Neuronal stem cell (in vitro differentiated cells): ENCODE results near the gene TRMT1.
A peak's percentile ranks its signal among the peaks of the same experiment; 100 is the strongest.

Source experiments
- DNase-seq: peaks from one replicate; pipeline ENCODE4 v3.0.0-alpha.2; 2013; ENCODE audit warnings: low spot score
- H2AFZ ChIP-seq: one replicate; pipeline ENCODE4 v1.6.1; 2013; ENCODE audit warnings: mild to moderate bottlenecking, low read length, inconsistent platforms
- H2AK5ac ChIP-seq: 2 replicates; pipeline ENCODE4 v1.6.1; 2013; ENCODE audit warnings: low read depth, mild to moderate bottlenecking, inconsistent platforms, low read length, moderate library complexity, mixed read lengths
- H2BK120ac ChIP-seq: 2 replicates; pipeline ENCODE4 v1.6.1; 2013; ENCODE audit warnings: low read depth, mild to moderate bottlenecking, inconsistent platforms, low read length, moderate library complexity, mixed read lengths
- H2BK12ac ChIP-seq: one replicate; pipeline ENCODE4 v1.6.1; 2013; ENCODE audit warnings: low read length, inconsistent platforms
- H2BK15ac ChIP-seq: 2 replicates; pipeline ENCODE4 v1.6.1; 2013; ENCODE audit warnings: mild to moderate bottlenecking, low read length, inconsistent platforms, mixed read lengths
- H2BK5ac ChIP-seq: one replicate; pipeline ENCODE4 v1.6.1; 2013; ENCODE audit warnings: inconsistent platforms, mild to moderate bottlenecking, low read length, moderate library complexity
- H3K14ac ChIP-seq: one replicate; pipeline ENCODE4 v1.6.1; 2013; ENCODE audit warnings: low read length, inconsistent platforms
- H3K18ac ChIP-seq: 2 replicates; pipeline ENCODE4 v1.6.1; 2013; ENCODE audit warnings: low read length, inconsistent platforms
- H3K23ac ChIP-seq: 2 replicates; pipeline ENCODE4 v1.6.1; 2013; ENCODE audit warnings: low read depth, mild to moderate bottlenecking, mixed read lengths, low read length, inconsistent platforms; ENCODE audit not compliant: poor library complexity
- H3K27ac ChIP-seq: replicated peaks from 3 replicates; pipeline ENCODE4 v1.5.1; 2013; ENCODE audit warnings: low read length, inconsistent platforms
- H3K27me3 ChIP-seq, 3 experiments: 2 replicates each; pipeline ENCODE4 v1.6.1; 2013; ENCODE audit warnings: low read length in 3 of 3, mild to moderate bottlenecking in 2 of 3, inconsistent platforms in 1 of 3, low read depth in 1 of 3, mixed read lengths in 1 of 3, moderate library complexity in 1 of 3; ENCODE audit not compliant: control insufficient read depth in 3 of 3, insufficient read depth in 3 of 3
- H3K36me3 ChIP-seq, 2 donors: replicated peaks in 1 of 2; 2 replicates each; pipeline ENCODE4 v1.6.1; 2013; ENCODE audit warnings: low read length in 2 of 2; ENCODE audit not compliant: control insufficient read depth in 2 of 2, insufficient read depth in 2 of 2
- H3K4ac ChIP-seq: 2 replicates; pipeline ENCODE4 v1.6.1; 2013; ENCODE audit warnings: inconsistent platforms, mild to moderate bottlenecking, low read length, moderate library complexity
- H3K4me1 ChIP-seq, 2 donors: 1 replicate in 1 of 2; 2 replicates in 1 of 2; pipeline ENCODE4 v1.6.1; 2013; ENCODE audit warnings: low read length in 2 of 2, low read depth in 1 of 2; ENCODE audit not compliant: control insufficient read depth in 2 of 2, insufficient read depth in 1 of 2
- H3K4me2 ChIP-seq: one replicate; pipeline ENCODE4 v1.6.1; 2013; ENCODE audit warnings: mild to moderate bottlenecking, low read length, inconsistent platforms; ENCODE audit not compliant: insufficient read depth, poor library complexity, severe bottlenecking
- H3K4me3 ChIP-seq, 2 donors: 2 replicates each; pipeline ENCODE4 v1.5.1; 2013; ENCODE audit warnings: low read length in 2 of 2, mild to moderate bottlenecking in 2 of 2, inconsistent platforms in 1 of 2, moderate library complexity in 1 of 2
- H3K79me1 ChIP-seq: one replicate; pipeline ENCODE4 v1.6.1; 2013; ENCODE audit warnings: low read depth, mild to moderate bottlenecking, inconsistent platforms, low read length, moderate library complexity
- H3K9ac ChIP-seq: one replicate; pipeline ENCODE4 v1.6.1; 2013; ENCODE audit warnings: mild to moderate bottlenecking, low read depth, low read length, inconsistent platforms; ENCODE audit not compliant: poor library complexity
- H3K9me3 ChIP-seq, 2 donors: replicated peaks in 1 of 2; 2 replicates each; pipeline versions ENCODE3 to v1.6.1; 2013; ENCODE audit warnings: low read length in 2 of 2, mild to moderate bottlenecking in 2 of 2, inconsistent platforms in 1 of 2, low read depth in 1 of 2, mixed read lengths in 1 of 2, moderate library complexity in 1 of 2; ENCODE audit not compliant: control insufficient read depth in 2 of 2, insufficient read depth in 1 of 2
- H4K8ac ChIP-seq: one replicate; pipeline ENCODE4 v1.6.1; 2013; ENCODE audit warnings: low read depth, mild to moderate bottlenecking, inconsistent platforms, low read length, moderate library complexity
- H4K91ac ChIP-seq: one replicate; pipeline ENCODE4 v1.6.1; 2013; ENCODE audit warnings: low read length, low read depth, mild to moderate bottlenecking, inconsistent platforms; ENCODE audit not compliant: poor library complexity
- WGBS, 2 donors: extraction: QIAGEN DNeasy Blood & Tissue Kit; methylation state at CpG; one replicate each; pipeline ENCODE4 v1.1.7; 2013; ENCODE audit warnings: missing lambda C conversion rate in 2 of 2, mixed read lengths in 1 of 2; ENCODE audit not compliant: insufficient read length in 2 of 2, insufficient replicate concordance in 1 of 2; ENCODE audit errors: extremely low coverage in 2 of 2; 5-methylcytosine and 5-hydroxymethylcytosine counted together

TRMT1 gene

GRCh38 chr19:13119627-13120026 is 3.1 kb upstream of the TRMT1 start:
- Histone ChIP-seq H3K4me2 (peak overlapping the region; percentile 62), H2BK120ac (no peak overlapping the region), H3K4ac (no peak overlapping the region), H4K8ac (no peak overlapping the region), H2AFZ (no peak overlapping the region), H3K23ac (no peak overlapping the region), H3K14ac (no peak overlapping the region), H2BK15ac (no peak overlapping the region), H3K27ac (no peak overlapping the region), H2AK5ac (no peak overlapping the region), H3K4me3 (peak overlapping the region; percentile 80 to 96), H3K36me3 (peaks cover 24 to 52% of the 10 kb centered on the region in 2 donors), H3K79me1 (peaks cover 28% of the 10 kb centered on the region), H3K4me1 (peaks cover 16 to 21% of the 10 kb centered on the region in 2 donors), H3K9ac (no peak overlapping the region), H3K27me3 (no peaks in the 10 kb centered on the region), H2BK12ac (no peak overlapping the region), H3K18ac (no peak overlapping the region), H3K9me3 (no peaks in the 10 kb centered on the region), H4K91ac (no peak overlapping the region), H2BK5ac (no peak overlapping the region)
- no CpG with 5 or more reads among the region's 8 CpGs for WGBS, 2 donors
- no peak for DNase-seq

GRCh38 chr19:13118424-13119193 is 2.1 kb upstream of the TRMT1 start:
- Histone ChIP-seq H3K79me1 (peaks cover 26% of the 10 kb centered on the region), H4K8ac (no peak overlapping the region), H4K91ac (peak overlapping the region; percentile 100), H2BK120ac (peak overlapping the region; percentile 96), H2BK15ac (peak overlapping the region; percentile 93), H3K18ac (peak overlapping the region; percentile 100), H2BK5ac (peak overlapping the region; percentile 98), H3K4ac (peak overlapping the region; percentile 90), H3K4me3 (peak overlapping the region; percentile 96 to 99), H3K4me2 (peak overlapping the region; percentile 62), H3K9me3 (no peaks in the 10 kb centered on the region), H3K4me1 (peaks cover 16 to 21% of the 10 kb centered on the region in 2 donors), H3K36me3 (peaks cover 22 to 48% of the 10 kb centered on the region in 2 donors), H3K27ac (peak overlapping the region; percentile 91), H3K23ac (peak overlapping the region; percentile 62), H3K27me3 (no peaks in the 10 kb centered on the region), H2AFZ (peak overlapping the region; percentile 83), H3K14ac (peak overlapping the region; percentile 100), H2BK12ac (peak overlapping the region; percentile 92), H2AK5ac (peak overlapping the region; percentile 98), H3K9ac (peak overlapping the region; percentile 99)
- WGBS, 2 donors: no CpG with 5 or more reads among the region's 57 CpGs
- DNase-seq: peak; percentile 71

- Histone ChIP-seq H3K14ac (peak within 1 kb of the TSS; percentile 100), H2BK15ac (peak within 1 kb of the TSS; percentile 93), H3K79me1 (peaks cover 22% of the 10 kb centered on the region), H3K4me3 (peak within 1 kb of the TSS; percentile 99 to 100), H2BK12ac (peak within 1 kb of the TSS; percentile 92), H4K91ac (peak within 1 kb of the TSS; percentile 100), H3K23ac (peak within 1 kb of the TSS; percentile 62), H3K9me3 (no peaks in the 10 kb centered on the region), H3K36me3 (peaks cover 19 to 48% of the 10 kb centered on the region in 2 donors), H2BK5ac (peak within 1 kb of the TSS; percentile 98), H3K18ac (peak within 1 kb of the TSS; percentile 100), H2AFZ (peak within 1 kb of the TSS; percentile 98), H3K27me3 (no peaks in the 10 kb centered on the region), H3K4me1 (peaks cover 16 to 19% of the 10 kb centered on the region in 2 donors), H3K9ac (peak within 1 kb of the TSS; percentile 99), H2BK120ac (peak within 1 kb of the TSS; percentile 96), H4K8ac (no peak within 1 kb of the TSS), H2AK5ac (peak within 1 kb of the TSS; percentile 98), H3K4me2 (peak within 1 kb of the TSS; percentile 62), H3K4ac (peak within 1 kb of the TSS; percentile 90), H3K27ac (peak within 1 kb of the TSS; percentile 91)
- WGBS, 2 donors: no CpG with 5 or more reads among the region's 65 CpGs
- DNase-seq: peak; percentile 86
Observed at GRCh38 chr19:13117772-13118423, 1.4 kb upstream of the TRMT1 start, which contains the start of gene NACC1. Gene NACC1 (plus strand): TSS chr19:13118264. CDS start chr19:13135208, 16,944 bp downstream.
